Ovary (tissue), 3 donors: Measurements from ENCODE around the gene DENND1A.

Experiments used
- EP300 ChIP-seq: sonication (generic); formaldehyde crosslinking; IDR thresholded peaks from one replicate; pipeline ENCODE4 v1.6.1; 2017; ENCODE audit warnings: antibody characterized with exemption
- TF ChIP-seq, protein P1 (sequence below), 3 donors: fragments of 450-650 bp in 2 of 3; fragments of 200-600 bp in 1 of 3; IDR thresholded peaks; one replicate each; pipeline versions ENCODE4 v1.5.1 to v1.8.0; 2016 to 2022; ENCODE audit warnings: antibody characterized with exemption in 3 of 3, mild to moderate bottlenecking in 1 of 3
- donor health status: DM: no; HTN: no; CAD: no.

DNA sequence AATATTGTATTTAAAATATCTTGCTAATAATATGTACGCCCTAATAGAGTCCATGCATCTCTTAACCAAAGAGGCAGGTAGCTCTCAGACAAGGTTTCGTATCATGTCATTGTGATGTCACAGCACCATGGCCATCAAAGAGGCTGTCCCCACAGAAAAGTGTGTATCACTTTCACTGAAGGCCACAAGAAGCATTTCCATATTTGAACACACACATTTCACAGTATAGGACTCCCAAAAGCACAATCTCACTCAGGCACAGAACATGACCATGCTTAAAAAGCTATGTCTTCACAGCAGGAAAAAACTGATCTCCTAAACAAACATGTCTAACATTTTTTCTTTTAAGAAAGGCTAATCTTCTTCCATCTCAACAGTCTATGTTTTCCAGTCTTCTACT is 133.8 kb downstream of the DENND1A start:
- TF ChIP-seq, protein P1, sequence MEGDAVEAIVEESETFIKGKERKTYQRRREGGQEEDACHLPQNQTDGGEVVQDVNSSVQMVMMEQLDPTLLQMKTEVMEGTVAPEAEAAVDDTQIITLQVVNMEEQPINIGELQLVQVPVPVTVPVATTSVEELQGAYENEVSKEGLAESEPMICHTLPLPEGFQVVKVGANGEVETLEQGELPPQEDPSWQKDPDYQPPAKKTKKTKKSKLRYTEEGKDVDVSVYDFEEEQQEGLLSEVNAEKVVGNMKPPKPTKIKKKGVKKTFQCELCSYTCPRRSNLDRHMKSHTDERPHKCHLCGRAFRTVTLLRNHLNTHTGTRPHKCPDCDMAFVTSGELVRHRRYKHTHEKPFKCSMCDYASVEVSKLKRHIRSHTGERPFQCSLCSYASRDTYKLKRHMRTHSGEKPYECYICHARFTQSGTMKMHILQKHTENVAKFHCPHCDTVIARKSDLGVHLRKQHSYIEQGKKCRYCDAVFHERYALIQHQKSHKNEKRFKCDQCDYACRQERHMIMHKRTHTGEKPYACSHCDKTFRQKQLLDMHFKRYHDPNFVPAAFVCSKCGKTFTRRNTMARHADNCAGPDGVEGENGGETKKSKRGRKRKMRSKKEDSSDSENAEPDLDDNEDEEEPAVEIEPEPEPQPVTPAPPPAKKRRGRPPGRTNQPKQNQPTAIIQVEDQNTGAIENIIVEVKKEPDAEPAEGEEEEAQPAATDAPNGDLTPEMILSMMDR (IDR thresholded peaks at IDR 0.05) = no peak
- no peak for TF ChIP-seq EP300
